Nephron progenitor cell (in vitro differentiated cells): ENCODE data around the gene VGLL2.

Experiments used
- DNase-seq: peaks from one replicate; pipeline ENCODE4 v3.0.0; 2021
- H3K27ac Mint-ChIP-seq: 2 replicates; pipeline ENCODE4 v1.8.0; 2021; ENCODE audit warnings: mild to moderate bottlenecking, moderate library complexity, mixed read lengths
- H3K27me3 Mint-ChIP-seq: 2 replicates; pipeline ENCODE4 v1.8.0; 2021; ENCODE audit warnings: mild to moderate bottlenecking, low read depth, mixed read lengths; ENCODE audit not compliant: poor library complexity
- H3K36me3 Mint-ChIP-seq: 2 replicates; pipeline ENCODE4 v1.8.0; 2021; ENCODE audit warnings: low read depth, mixed read lengths
- H3K4me1 Mint-ChIP-seq: 2 replicates; pipeline ENCODE4 v1.8.0; 2021; ENCODE audit warnings: mixed read lengths
- H3K4me3 Mint-ChIP-seq: 2 replicates; pipeline ENCODE4 v1.8.0; 2021; ENCODE audit warnings: mild to moderate bottlenecking, moderate library complexity, mixed read lengths
- H3K9me3 Mint-ChIP-seq: 2 replicates; pipeline ENCODE4 v1.8.0; 2021; ENCODE audit warnings: mild to moderate bottlenecking, moderate library complexity, mixed read lengths
- TF ChIP-seq, protein P1 (sequence below): fragments of 200-600 bp; sonication (generic); IDR thresholded peaks from 2 replicates; pipeline ENCODE4 v1.5.0; 2021; ENCODE audit warnings: antibody characterized with exemption

Gene VGLL2

DNA sequence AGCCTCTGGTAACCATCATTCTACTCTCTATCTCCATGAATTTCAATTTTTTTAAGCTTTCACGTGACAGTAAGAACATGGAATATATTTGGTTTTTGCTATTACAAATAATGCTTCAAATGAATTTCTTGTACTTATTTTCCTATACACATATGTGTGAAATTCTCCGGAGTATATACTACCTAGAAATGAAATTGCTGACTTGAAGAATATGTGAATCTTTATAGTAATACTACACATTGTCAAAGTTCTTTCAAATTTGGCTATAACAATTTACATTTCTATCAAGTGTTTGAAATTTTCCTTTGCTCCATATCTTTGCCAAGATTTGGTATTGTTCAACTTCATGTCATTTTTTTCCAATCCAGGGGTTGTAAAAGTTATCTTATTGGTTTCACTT is 11.6 kb upstream of the VGLL2 start:
- Mint-ChIP-seq H3K4me1 (no peaks in the 10 kb centered on the region), H3K9me3 (no peaks in the 10 kb centered on the region), H3K4me3 (no peak overlapping the region), H3K27ac (no peak overlapping the region), H3K27me3 (peaks cover 7% of the 10 kb centered on the region), H3K36me3 (no peaks in the 10 kb centered on the region)
- TF ChIP-seq, protein P1, sequence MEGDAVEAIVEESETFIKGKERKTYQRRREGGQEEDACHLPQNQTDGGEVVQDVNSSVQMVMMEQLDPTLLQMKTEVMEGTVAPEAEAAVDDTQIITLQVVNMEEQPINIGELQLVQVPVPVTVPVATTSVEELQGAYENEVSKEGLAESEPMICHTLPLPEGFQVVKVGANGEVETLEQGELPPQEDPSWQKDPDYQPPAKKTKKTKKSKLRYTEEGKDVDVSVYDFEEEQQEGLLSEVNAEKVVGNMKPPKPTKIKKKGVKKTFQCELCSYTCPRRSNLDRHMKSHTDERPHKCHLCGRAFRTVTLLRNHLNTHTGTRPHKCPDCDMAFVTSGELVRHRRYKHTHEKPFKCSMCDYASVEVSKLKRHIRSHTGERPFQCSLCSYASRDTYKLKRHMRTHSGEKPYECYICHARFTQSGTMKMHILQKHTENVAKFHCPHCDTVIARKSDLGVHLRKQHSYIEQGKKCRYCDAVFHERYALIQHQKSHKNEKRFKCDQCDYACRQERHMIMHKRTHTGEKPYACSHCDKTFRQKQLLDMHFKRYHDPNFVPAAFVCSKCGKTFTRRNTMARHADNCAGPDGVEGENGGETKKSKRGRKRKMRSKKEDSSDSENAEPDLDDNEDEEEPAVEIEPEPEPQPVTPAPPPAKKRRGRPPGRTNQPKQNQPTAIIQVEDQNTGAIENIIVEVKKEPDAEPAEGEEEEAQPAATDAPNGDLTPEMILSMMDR = no peak
- no peak for DNase-seq

DNA sequence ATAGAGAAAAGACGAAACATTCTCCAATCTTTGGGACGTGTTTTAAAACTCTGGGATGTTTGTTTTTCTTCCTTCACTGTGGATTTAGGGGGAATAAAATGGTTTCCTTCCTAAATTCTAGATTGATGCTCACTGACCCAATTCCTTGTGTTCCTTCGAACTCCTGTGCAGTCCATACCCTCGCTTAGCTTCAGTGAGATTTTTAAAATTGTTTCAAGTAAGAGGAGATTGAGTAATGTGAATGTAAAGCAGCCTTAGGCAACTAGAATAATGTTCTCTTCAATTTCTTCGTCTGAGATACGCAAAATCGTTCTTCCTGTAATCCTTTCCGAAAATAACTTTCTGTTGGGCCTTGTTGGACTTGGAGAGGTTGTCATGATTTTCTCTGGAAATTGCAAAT is 2.6 kb upstream of the VGLL2 start:
- H3K27me3 Mint-ChIP-seq = peaks cover 91% of the 10 kb centered on the region
- TF ChIP-seq, protein P1 = no peak
- no peak overlapping the region for H3K27ac Mint-ChIP-seq
- peaks cover 16% of the 10 kb centered on the region for H3K4me1 Mint-ChIP-seq
- H3K36me3 Mint-ChIP-seq = no peaks in the 10 kb centered on the region
- no peak overlapping the region for H3K4me3 Mint-ChIP-seq
- DNase-seq = no peak
- H3K9me3 Mint-ChIP-seq = no peaks in the 10 kb centered on the region

DNA sequence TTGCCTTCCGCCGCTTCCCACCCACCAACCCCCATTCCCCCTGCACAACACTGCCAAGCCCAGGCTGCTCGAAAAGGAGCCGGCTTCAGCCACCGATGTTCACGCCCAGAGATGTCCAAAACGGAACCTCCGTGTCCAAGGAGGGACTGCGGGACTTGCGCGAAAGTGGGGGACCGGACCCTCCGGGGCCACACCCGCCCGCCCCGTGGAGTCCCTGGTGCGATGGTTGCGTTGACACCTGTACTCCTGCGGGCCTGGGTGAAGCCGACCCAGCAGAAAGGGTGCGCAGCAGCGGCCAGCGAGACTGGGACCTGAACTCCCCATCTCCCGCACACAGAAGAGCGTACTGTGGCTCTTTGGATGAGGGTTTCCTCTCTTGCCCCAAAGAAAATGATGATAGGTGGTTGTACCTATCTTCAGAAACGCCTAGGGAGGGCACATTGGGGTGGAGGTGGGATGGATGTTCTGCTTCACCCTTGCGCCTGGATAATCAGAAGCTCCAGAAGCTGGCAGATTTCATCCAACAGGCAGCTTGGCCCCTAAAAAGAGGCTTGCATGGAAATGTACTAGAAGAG is 1.9 kb upstream of the VGLL2 start:
- TF ChIP-seq, protein P1 = no peak
- DNase-seq = no peak
- peaks cover 97% of the 10 kb centered on the region for H3K27me3 Mint-ChIP-seq
- H3K27ac Mint-ChIP-seq = no peak overlapping the region
- no peaks in the 10 kb centered on the region for H3K36me3 Mint-ChIP-seq
- no peaks in the 10 kb centered on the region for H3K9me3 Mint-ChIP-seq
- no peak overlapping the region for H3K4me3 Mint-ChIP-seq
- peaks cover 16% of the 10 kb centered on the region for H3K4me1 Mint-ChIP-seq

DNA sequence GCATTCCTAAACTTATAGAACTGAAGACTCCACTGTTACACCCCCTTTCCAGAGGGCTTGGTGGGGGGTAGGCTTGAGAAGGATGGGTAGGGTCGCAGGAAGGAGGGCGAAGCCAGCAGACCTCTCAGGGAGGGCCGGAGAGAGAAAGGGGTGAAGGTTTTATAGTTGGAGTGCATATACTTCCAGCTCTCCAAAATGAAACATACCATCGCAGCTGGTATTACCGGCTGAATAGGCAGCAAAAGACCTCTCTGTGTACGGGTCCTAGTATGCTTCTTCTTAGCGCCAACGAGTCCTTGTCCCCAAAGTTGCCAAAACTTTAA is 1.0 kb upstream of the VGLL2 start:
- Mint-ChIP-seq H3K36me3 (no peaks in the 10 kb centered on the region), H3K27ac (no peak overlapping the region), H3K4me1 (peaks cover 16% of the 10 kb centered on the region), H3K9me3 (no peaks in the 10 kb centered on the region), H3K27me3 (peaks cover 99% of the 10 kb centered on the region), H3K4me3 (peak overlapping the region; percentile 83)
- DNase-seq = no peak
- TF ChIP-seq, protein P1 = no peak

DNA sequence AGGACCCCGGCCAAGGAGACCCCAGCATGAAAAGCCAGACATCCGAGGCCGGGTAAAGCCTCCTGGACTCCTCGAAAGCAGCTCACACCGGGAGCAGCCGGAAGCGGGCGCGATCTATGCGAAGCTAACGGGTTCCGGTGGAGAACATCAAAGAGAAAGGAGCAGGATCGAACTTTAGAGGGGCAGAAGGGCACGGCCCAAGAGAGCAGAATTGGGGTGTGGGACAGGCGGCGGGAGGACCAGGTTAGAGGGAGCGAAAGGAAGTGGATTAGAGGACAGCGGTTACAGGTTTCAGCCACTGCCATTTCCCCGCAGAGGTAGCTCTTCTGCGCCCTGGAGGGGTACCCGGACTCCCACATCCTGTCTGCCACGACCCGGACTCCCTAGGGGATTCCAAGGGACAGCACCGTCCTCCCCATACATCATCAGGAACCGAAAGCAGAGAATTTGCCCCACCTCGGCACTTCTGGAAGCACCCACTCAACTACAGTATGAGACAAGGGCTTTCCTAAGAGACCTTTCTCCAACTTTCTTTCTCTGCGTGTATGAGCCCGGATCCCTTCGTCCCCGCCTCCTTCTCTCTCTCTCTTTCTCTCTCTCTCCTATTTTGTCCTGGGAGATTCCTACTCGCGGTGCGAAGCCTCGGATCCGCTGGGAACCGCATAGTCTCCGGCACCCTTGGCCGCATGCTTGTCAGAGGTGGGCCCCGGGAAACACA is 507 bp upstream of the VGLL2 start:
- Mint-ChIP-seq H3K27me3 (peaks cover 100% of the 10 kb centered on the region), H3K4me1 (peaks cover 19% of the 10 kb centered on the region), H3K9me3 (no peaks in the 10 kb centered on the region), H3K4me3 (peak overlapping the region; percentile 83), H3K27ac (no peak overlapping the region), H3K36me3 (no peaks in the 10 kb centered on the region)
- TF ChIP-seq, protein P1 = no peak
- DNase-seq = no peak
